SU-DHL-6 (cell line): Measurements from ENCODE around the gene PLXDC2.

Source experiments
- H2AFZ ChIP-seq: fragments of 200-600 bp; sonication (generic); 2 replicates; pipeline ENCODE4 v1.6.1; 2014; ENCODE audit warnings: low read depth, mild to moderate bottlenecking, moderate library complexity, mixed read lengths, antibody characterized with exemption, low read length; ENCODE audit not compliant: severe bottlenecking
- H3F3A ChIP-seq: fragments of 200-600 bp; shearing (Covaris generic); 2 replicates; pipeline ENCODE4 v1.6.0; 2016; ENCODE audit warnings: antibody characterized with exemption, mild to moderate bottlenecking; ENCODE audit not compliant: insufficient read depth
- H3K27ac ChIP-seq: fragments of 200-600 bp; sonication (generic); 2 replicates; pipeline ENCODE4 v1.5.1; 2016; ENCODE audit warnings: low read depth, mild to moderate bottlenecking, low read length, moderate library complexity, mixed read lengths
- H3K27me3 ChIP-seq: fragments of 200-600 bp; sonication (generic), shearing (Covaris generic); 2 replicates; pipeline ENCODE4 v1.6.0; 2014; ENCODE audit warnings: mild to moderate bottlenecking, low read length
- H3K36me3 ChIP-seq: fragments of 200-600 bp; sonication (generic); 2 replicates; pipeline ENCODE4 v1.6.1; 2014; ENCODE audit warnings: mild to moderate bottlenecking, low read length, mixed read lengths
- H3K4me2 ChIP-seq: fragments of 300-600, 200-600 bp; shearing (Covaris generic), sonication (generic); 2 replicates; pipeline ENCODE4 v1.6.0; 2014; ENCODE audit warnings: low read length, low read depth, mild to moderate bottlenecking; ENCODE audit not compliant: poor library complexity, severe bottlenecking
- H3K4me3 ChIP-seq: fragments of 200-600 bp; sonication (generic); 2 replicates; pipeline ENCODE4 v1.5.1; 2014; ENCODE audit warnings: antibody characterized with exemption, low read length, mild to moderate bottlenecking, mixed read lengths; ENCODE audit not compliant: insufficient read depth, poor library complexity, severe bottlenecking
- H3K79me2 ChIP-seq: fragments of 200-600 bp; sonication (generic); 2 replicates; pipeline ENCODE4 v1.6.1; 2014; ENCODE audit warnings: mild to moderate bottlenecking, low read length, moderate library complexity; ENCODE audit not compliant: insufficient read depth
- H3K9ac ChIP-seq: fragments of 200-600 bp; sonication (generic); 2 replicates; pipeline ENCODE4 v1.7.0; 2014; ENCODE audit warnings: mild to moderate bottlenecking, low read length
- H3K9me2 ChIP-seq: fragments of 200-600 bp; sonication (generic); replicated peaks from 2 replicates; pipeline ENCODE4 v1.6.1; 2014; ENCODE audit warnings: low read length; ENCODE audit not compliant: insufficient read depth
- H3K9me3 ChIP-seq: fragments of 200-600 bp; sonication (generic); 2 replicates; pipeline ENCODE4 v1.6.1; 2014; ENCODE audit warnings: low read length, mixed read lengths; ENCODE audit not compliant: insufficient read depth
- H4K20me1 ChIP-seq: fragments of 200-600 bp; sonication (generic); 2 replicates; pipeline ENCODE4 v1.6.1; 2014; ENCODE audit warnings: low read depth, mild to moderate bottlenecking, antibody characterized with exemption, low read length, moderate library complexity, mixed read lengths
- EZH2phosphoT487 ChIP-seq: fragments of 200-600 bp; sonication (generic), shearing (Covaris generic); conservative IDR thresholded peaks from 2 replicates; pipeline ENCODE4 v1.6.1; 2018; ENCODE audit warnings: mild to moderate bottlenecking, antibody characterized with exemption, low read length, moderate library complexity, mixed read lengths
- TF ChIP-seq, protein P1 (sequence below): fragments of 200-600 bp; sonication (generic); IDR thresholded peaks from one replicate; pipeline ENCODE4 v1.5.1; 2017; ENCODE audit warnings: antibody characterized with exemption, mild to moderate bottlenecking, low read length, moderate library complexity; ENCODE audit not compliant: insufficient read depth, poor library complexity, severe bottlenecking

Gene PLXDC2

GRCh38 chr10:20221356-20221755, 405.1 kb downstream of the PLXDC2 start:
- H3K79me2 ChIP-seq, result no peaks in the 10 kb centered on the region
- no peaks in the 10 kb centered on the region for H3K9me2 ChIP-seq
- H3K9ac ChIP-seq, result no peak overlapping the region
- no peaks in the 10 kb centered on the region for H3K36me3 ChIP-seq
- H2AFZ ChIP-seq, result no peak overlapping the region
- no peaks in the 10 kb centered on the region for H3K27me3 ChIP-seq
- H3K27ac ChIP-seq, result no peak overlapping the region
- no peak overlapping the region for H3K4me2 ChIP-seq
- H4K20me1 ChIP-seq, result no peaks in the 10 kb centered on the region
- H3F3A ChIP-seq, result no peaks in the 10 kb centered on the region
- TF ChIP-seq, protein P1, sequence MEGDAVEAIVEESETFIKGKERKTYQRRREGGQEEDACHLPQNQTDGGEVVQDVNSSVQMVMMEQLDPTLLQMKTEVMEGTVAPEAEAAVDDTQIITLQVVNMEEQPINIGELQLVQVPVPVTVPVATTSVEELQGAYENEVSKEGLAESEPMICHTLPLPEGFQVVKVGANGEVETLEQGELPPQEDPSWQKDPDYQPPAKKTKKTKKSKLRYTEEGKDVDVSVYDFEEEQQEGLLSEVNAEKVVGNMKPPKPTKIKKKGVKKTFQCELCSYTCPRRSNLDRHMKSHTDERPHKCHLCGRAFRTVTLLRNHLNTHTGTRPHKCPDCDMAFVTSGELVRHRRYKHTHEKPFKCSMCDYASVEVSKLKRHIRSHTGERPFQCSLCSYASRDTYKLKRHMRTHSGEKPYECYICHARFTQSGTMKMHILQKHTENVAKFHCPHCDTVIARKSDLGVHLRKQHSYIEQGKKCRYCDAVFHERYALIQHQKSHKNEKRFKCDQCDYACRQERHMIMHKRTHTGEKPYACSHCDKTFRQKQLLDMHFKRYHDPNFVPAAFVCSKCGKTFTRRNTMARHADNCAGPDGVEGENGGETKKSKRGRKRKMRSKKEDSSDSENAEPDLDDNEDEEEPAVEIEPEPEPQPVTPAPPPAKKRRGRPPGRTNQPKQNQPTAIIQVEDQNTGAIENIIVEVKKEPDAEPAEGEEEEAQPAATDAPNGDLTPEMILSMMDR, result no peak
- no peak for TF ChIP-seq EZH2phosphoT487
- H3K9me3 ChIP-seq, result no peaks in the 10 kb centered on the region
- no peak overlapping the region for H3K4me3 ChIP-seq

- no peak overlapping the region for H3K27ac ChIP-seq
- H3K4me2 ChIP-seq, result no peak overlapping the region
- no peak overlapping the region for H2AFZ ChIP-seq
- H3K79me2 ChIP-seq, result no peaks in the 10 kb centered on the region
- H3F3A ChIP-seq, result no peaks in the 10 kb centered on the region
- no peaks in the 10 kb centered on the region for H3K9me3 ChIP-seq
- H3K4me3 ChIP-seq, result no peak overlapping the region
- H3K36me3 ChIP-seq, result no peaks in the 10 kb centered on the region
- H3K9ac ChIP-seq, result no peak overlapping the region
- no peaks in the 10 kb centered on the region for H4K20me1 ChIP-seq
- TF ChIP-seq EZH2phosphoT487, result no peak
- TF ChIP-seq, protein P1, result no peak
- no peaks in the 10 kb centered on the region for H3K9me2 ChIP-seq
- H3K27me3 ChIP-seq, result no peaks in the 10 kb centered on the region
Measured at GRCh38 chr10:20228729-20229128, 412.5 kb downstream of the PLXDC2 start.

- Histone ChIP-seq H3K9ac (no peak overlapping the region), H3K36me3 (no peaks in the 10 kb centered on the region), H3K9me3 (no peaks in the 10 kb centered on the region), H3K27ac (no peak overlapping the region), H3K9me2 (no peaks in the 10 kb centered on the region), H4K20me1 (no peaks in the 10 kb centered on the region), H3K4me2 (no peak overlapping the region), H3K79me2 (no peaks in the 10 kb centered on the region), H2AFZ (no peak overlapping the region), H3K27me3 (no peaks in the 10 kb centered on the region), H3F3A (no peaks in the 10 kb centered on the region), H3K4me3 (no peak overlapping the region)
- TF ChIP-seq, protein P1, result no peak
- no peak for TF ChIP-seq EZH2phosphoT487
Measured at GRCh38 chr10:20232079-20232705, 416.0 kb downstream of the PLXDC2 start.
